HepG2 (cell line): ENCODE measurements around the gene SSBP4. TPM values are rescaled to one million over a fixed set of nuclear protein-coding genes. Genes with fewer than 3 reads are reported as not detected.

ENCODE experiments used
- AHR ChIP-seq: IDR thresholded peaks from 2 replicates; pipeline ENCODE4 v1.6.1; 2018; ENCODE audit warnings: missing genetic modification reagents, missing compliant biosample characterization
- FOXC1 ChIP-seq: sonication (generic); formaldehyde crosslinking; IDR thresholded peaks from 2 replicates; pipeline ENCODE4 v1.8.0; 2022; ENCODE audit warnings: mild to moderate bottlenecking, missing genetic modification reagents, borderline replicate concordance
- HMG20A ChIP-seq: IDR thresholded peaks from 2 replicates; pipeline ENCODE4 v1.6.1; 2016; ENCODE audit warnings: borderline replicate concordance
- KAT7 ChIP-seq: IDR thresholded peaks from 2 replicates; pipeline ENCODE4 v1.6.1; 2018; ENCODE audit warnings: borderline replicate concordance, missing compliant biosample characterization
- NFE2L2 ChIP-seq: fragments of 150-350 bp; IDR thresholded peaks from 2 replicates; pipeline ENCODE4 v1.6.1; 2014; ENCODE audit warnings: low read length
- PCBP2 ChIP-seq: fragments of 200-400 bp; formaldehyde crosslinking; optimal IDR thresholded peaks from 2 replicates; pipeline ENCODE3; 2018; ENCODE audit warnings: low read length, low read depth; ENCODE audit not compliant: poor library complexity, severe bottlenecking
- PTBP1 ChIP-seq: fragments of 200-400 bp; formaldehyde crosslinking; IDR thresholded peaks from 2 replicates; pipeline ENCODE4 v1.6.1; 2018; ENCODE audit warnings: low read length, low read depth; ENCODE audit not compliant: poor library complexity, severe bottlenecking
- SOX6 ChIP-seq, 2 experiments: fragments of 450-650 bp in 1 of 2; sonication (generic) in 1 of 2; formaldehyde crosslinking in 1 of 2; IDR thresholded peaks; 2 replicates each; pipeline versions ENCODE4 v1.4.0 to v1.6.1; 2017 to 2020; ENCODE audit warnings: antibody characterized with exemption in 1 of 2, mild to moderate bottlenecking in 1 of 2, missing genetic modification reagents in 1 of 2
- SP1 ChIP-seq, 2 experiments: fragments of 450-650 bp in 1 of 2; sonication (generic) in 1 of 2; formaldehyde crosslinking in 1 of 2; IDR thresholded peaks; 2 replicates each; pipeline versions ENCODE4 v1.4.0 to v1.6.1; 2016 to 2020; ENCODE audit warnings: missing genetic modification reagents in 1 of 2
- THAP11 ChIP-seq: IDR thresholded peaks from 2 replicates; pipeline ENCODE4 v1.6.1; 2016; ENCODE audit warnings: missing biosample characterization, missing genetic modification reagents
- ZNF143 ChIP-seq: sonication (generic); formaldehyde crosslinking; IDR thresholded peaks from 2 replicates; pipeline ENCODE4 v1.4.0; 2020; ENCODE audit warnings: missing genetic modification reagents
- ZNF335 ChIP-seq: sonication (generic); formaldehyde crosslinking; IDR thresholded peaks from 2 replicates; pipeline ENCODE4 v1.4.0; 2020; ENCODE audit warnings: missing genetic modification reagents
- ZNF747 ChIP-seq: sonication (generic); formaldehyde crosslinking; IDR thresholded peaks from 2 replicates; pipeline ENCODE4 v1.8.1; 2023; ENCODE audit warnings: missing genetic modification reagents, mild to moderate bottlenecking, borderline replicate concordance
- polyA plus RNA-seq, 8 experiments: library from polyadenylated mRNA; depleted of rRNA in 3 of 8; stranded (reverse) in 7 of 8; unstranded in 1 of 8; fragments of >200 nt; fragmentation: Illumina TruSeq in 4 of 8; extraction: Trizol in 4 of 8; gene quantifications; 2 replicates each; pipeline versions ENCODE4 v1.2.1 to v1.2.3, GENCODE V29; 2011 to 2016; ENCODE audit warnings: low read depth in 4 of 8, missing spikeins in 1 of 8, mixed read lengths in 1 of 8; ENCODE audit not compliant: insufficient read depth in 1 of 8
- total RNA-seq, 5 experiments: library from RNA; depleted of rRNA; stranded (reverse); fragments of >200 nt; fragmentation: Illumina TruSeq; extraction: Trizol; gene quantifications; 2 replicates each; pipeline ENCODE4 v1.2.3, GENCODE V29; 2016; ENCODE audit warnings: low read depth in 1 of 5
- TF ChIP-seq, protein P1 (sequence below): sonication (generic); formaldehyde crosslinking; IDR thresholded peaks from 2 replicates; pipeline ENCODE4; 2020; ENCODE audit warnings: missing genetic modification reagents, mild to moderate bottlenecking, borderline replicate concordance
- TF ChIP-seq, protein P2 (sequence below): sonication (generic); formaldehyde crosslinking; IDR thresholded peaks from 2 replicates; pipeline ENCODE4 v1.8.0; 2022; ENCODE audit warnings: low read depth, missing genetic modification reagents
- TF ChIP-seq, protein P3 (sequence below): sonication (generic); formaldehyde crosslinking; conservative IDR thresholded peaks from 2 replicates; pipeline ENCODE4 v1.4.0; 2020; ENCODE audit warnings: missing genetic modification reagents
- TF ChIP-seq, protein P4 (sequence below): sonication (generic); formaldehyde crosslinking; IDR thresholded peaks from 2 replicates; pipeline ENCODE4 v1.4.0; 2020; ENCODE audit warnings: missing genetic modification reagents

Gene SSBP4
- total and polyA plus RNA-seq, 2 of the 13 experiments (the other 11 are each of a cell fraction or from before 2014, with no cell fraction given), result 20.8 to 39.5 TPM

DNA sequence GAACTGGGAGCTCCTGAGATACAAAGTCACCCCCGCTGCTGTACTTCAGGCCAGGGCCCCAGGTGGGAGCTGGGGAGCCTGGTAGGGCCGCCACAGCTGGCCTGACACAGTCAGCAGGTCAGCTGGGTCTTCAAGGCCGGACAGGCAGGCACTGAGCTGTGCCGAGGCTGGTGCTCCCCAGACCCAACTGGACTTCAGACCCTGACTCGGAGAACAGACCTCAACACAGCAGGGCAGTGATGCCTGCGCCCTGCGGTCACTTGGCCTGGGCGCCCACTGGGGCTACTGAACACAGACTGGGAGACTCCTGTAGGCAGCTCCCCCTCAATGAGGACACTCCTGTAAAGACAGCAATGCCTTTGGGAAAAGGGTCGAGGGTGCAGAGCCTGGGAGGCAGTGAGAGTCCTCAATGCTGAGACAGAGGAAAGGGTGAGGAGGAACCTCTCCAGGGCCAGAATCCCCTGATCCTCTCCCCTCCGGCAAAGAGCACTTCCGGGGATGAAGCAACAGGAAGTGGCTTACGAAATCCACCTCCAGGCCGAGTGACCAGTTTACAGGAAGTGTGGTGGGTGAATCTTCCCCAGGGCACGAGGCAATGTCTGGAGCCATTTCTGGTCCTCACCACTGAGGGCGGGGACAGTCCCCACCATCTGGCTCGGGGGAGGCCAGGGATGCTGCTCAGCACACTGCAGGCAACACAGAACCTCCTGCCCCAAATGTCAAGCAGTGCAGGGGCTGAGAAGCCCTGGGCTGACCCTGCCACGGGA, 59.5 kb downstream of the SSBP4 start (continued):
- TF ChIP-seq ZNF143 (CRISPR knock-in tag) (peak; percentile 49; the same call in 1 of the 2 replicates), SP1 (IDR thresholded peaks at IDR 0.05) (no peak), SP1 (CRISPR knock-in tag; IDR thresholded peaks at IDR 0.05) (peak; percentile 29; the same call in 1 of the 2 replicates), ZNF335 (CRISPR knock-in tag) (peak; percentile 86; the same call in 1 of the 2 replicates), FOXC1 (CRISPR knock-in tag) (peak; percentile 92), ZNF747 (peak; percentile 63; the same call in 1 of the 2 replicates), NFE2L2 (no peak), KAT7 (peak; percentile 60; the same call in 1 of the 2 replicates), THAP11 (CRISPR knock-in tag) (peak; percentile 90), SOX6 (IDR thresholded peaks at IDR 0.05) (no peak), SOX6 (CRISPR knock-in tag; IDR thresholded peaks at IDR 0.05) (peak; percentile 87), AHR (CRISPR knock-in tag) (peak; percentile 95), PCBP2 (no peak), HMG20A (CRISPR knock-in tag) (peak; percentile 78), PTBP1 (peak; percentile 9)
- TF ChIP-seq, protein P1, sequence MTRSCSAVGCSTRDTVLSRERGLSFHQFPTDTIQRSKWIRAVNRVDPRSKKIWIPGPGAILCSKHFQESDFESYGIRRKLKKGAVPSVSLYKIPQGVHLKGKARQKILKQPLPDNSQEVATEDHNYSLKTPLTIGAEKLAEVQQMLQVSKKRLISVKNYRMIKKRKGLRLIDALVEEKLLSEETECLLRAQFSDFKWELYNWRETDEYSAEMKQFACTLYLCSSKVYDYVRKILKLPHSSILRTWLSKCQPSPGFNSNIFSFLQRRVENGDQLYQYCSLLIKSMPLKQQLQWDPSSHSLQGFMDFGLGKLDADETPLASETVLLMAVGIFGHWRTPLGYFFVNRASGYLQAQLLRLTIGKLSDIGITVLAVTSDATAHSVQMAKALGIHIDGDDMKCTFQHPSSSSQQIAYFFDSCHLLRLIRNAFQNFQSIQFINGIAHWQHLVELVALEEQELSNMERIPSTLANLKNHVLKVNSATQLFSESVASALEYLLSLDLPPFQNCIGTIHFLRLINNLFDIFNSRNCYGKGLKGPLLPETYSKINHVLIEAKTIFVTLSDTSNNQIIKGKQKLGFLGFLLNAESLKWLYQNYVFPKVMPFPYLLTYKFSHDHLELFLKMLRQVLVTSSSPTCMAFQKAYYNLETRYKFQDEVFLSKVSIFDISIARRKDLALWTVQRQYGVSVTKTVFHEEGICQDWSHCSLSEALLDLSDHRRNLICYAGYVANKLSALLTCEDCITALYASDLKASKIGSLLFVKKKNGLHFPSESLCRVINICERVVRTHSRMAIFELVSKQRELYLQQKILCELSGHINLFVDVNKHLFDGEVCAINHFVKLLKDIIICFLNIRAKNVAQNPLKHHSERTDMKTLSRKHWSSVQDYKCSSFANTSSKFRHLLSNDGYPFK (CRISPR knock-in tag), result peak; percentile 87; the same call in 1 of the 2 replicates
- TF ChIP-seq, protein P2, sequence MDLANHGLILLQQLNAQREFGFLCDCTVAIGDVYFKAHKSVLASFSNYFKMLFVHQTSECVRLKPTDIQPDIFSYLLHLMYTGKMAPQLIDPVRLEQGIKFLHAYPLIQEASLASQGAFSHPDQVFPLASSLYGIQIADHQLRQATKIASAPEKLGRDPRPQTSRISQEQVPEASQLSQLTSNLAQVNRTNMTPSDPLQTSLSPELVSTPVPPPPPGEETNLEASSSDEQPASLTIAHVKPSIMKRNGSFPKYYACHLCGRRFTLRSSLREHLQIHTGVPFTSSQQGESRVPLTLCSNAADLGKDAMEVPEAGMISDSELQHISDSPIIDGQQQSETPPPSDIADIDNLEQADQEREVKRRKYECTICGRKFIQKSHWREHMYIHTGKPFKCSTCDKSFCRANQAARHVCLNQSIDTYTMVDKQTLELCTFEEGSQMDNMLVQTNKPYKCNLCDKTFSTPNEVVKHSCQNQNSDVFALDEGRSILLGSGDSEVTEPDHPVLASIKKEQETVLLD (CRISPR knock-in tag), result no peak
- TF ChIP-seq, protein P3, sequence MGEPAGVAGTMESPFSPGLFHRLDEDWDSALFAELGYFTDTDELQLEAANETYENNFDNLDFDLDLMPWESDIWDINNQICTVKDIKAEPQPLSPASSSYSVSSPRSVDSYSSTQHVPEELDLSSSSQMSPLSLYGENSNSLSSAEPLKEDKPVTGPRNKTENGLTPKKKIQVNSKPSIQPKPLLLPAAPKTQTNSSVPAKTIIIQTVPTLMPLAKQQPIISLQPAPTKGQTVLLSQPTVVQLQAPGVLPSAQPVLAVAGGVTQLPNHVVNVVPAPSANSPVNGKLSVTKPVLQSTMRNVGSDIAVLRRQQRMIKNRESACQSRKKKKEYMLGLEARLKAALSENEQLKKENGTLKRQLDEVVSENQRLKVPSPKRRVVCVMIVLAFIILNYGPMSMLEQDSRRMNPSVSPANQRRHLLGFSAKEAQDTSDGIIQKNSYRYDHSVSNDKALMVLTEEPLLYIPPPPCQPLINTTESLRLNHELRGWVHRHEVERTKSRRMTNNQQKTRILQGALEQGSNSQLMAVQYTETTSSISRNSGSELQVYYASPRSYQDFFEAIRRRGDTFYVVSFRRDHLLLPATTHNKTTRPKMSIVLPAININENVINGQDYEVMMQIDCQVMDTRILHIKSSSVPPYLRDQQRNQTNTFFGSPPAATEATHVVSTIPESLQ (CRISPR knock-in tag), result 0 out of 2 replicates have a peak, but pooled peaks have one; percentile 85
- TF ChIP-seq, protein P4, sequence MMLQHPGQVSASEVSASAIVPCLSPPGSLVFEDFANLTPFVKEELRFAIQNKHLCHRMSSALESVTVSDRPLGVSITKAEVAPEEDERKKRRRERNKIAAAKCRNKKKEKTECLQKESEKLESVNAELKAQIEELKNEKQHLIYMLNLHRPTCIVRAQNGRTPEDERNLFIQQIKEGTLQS, result peak; percentile 85
